PC-3 (cell line): ENCODE results near the gene MAP3K9. TPM values are rescaled to one million over a fixed set of nuclear protein-coding genes. Genes with fewer than 3 reads are reported as not detected.

Experiments
- ATAC-seq: fragments of 200-7000 bp; cut with Tn5 transposase; 2 replicates; pipeline ENCODE4 v1.9.1; 2020; ENCODE audit warnings: mild to moderate bottlenecking, moderate library complexity
- BruUV-seq: library from RNA; stranded (reverse); fragments of 400-500 nt; replicated peaks from 2 replicates; lab custom pipeline; 2021; lab: Mats Ljungman, UMichigan
- CTCF ChIA-PET: fragments of 300-600 bp; sonication (Branson Sonifier 250); formaldehyde crosslinking; loops from one replicate; lab custom pipeline; 2022; ENCODE audit warnings: antibody characterized with exemption; lab: Charles Lee
- POLR2A ChIA-PET: fragments of 300-600 bp; sonication (Branson Sonifier 250); formaldehyde crosslinking; loops from one replicate; lab custom pipeline; 2022; ENCODE audit warnings: antibody characterized with exemption; ENCODE audit not compliant: unreplicated experiment; lab: Charles Lee
- DNase-seq: peaks from one replicate; pipeline ENCODE4 v3.0.0-alpha.2; 2015
- H2AFZ ChIP-seq: fragments of 300-600 bp; sonication (generic); 2 replicates; pipeline ENCODE4 v1.6.0; 2016; ENCODE audit warnings: antibody characterized with exemption, low read length
- H3F3A ChIP-seq: fragments of 300-600 bp; sonication (generic); one replicate; pipeline ENCODE4 v1.6.0; 2017; ENCODE audit warnings: antibody characterized with exemption, low read length, control low read depth, mild to moderate bottlenecking; ENCODE audit not compliant: unreplicated experiment
- H3K27ac ChIP-seq: fragments of 300-600 bp; sonication (generic); 2 replicates; pipeline ENCODE4 v1.5.1; 2016; ENCODE audit warnings: mild to moderate bottlenecking, low read length
- H3K27me3 ChIP-seq: fragments of 300-600 bp; sonication (generic); 2 replicates; pipeline ENCODE4 v1.6.1; 2016; ENCODE audit warnings: low read length, mixed read lengths
- H3K36me3 ChIP-seq: fragments of 300-600 bp; sonication (generic); 2 replicates; pipeline ENCODE4 v1.6.1; 2016; ENCODE audit warnings: low read depth, mixed run types, low read length, mixed read lengths
- H3K4me1 ChIP-seq: fragments of 300-600 bp; sonication (generic); 2 replicates; pipeline ENCODE4 v1.5.1; 2016; ENCODE audit warnings: low read length; ENCODE audit not compliant: insufficient read depth
- H3K4me2 ChIP-seq: fragments of 300-600 bp; sonication (generic); 2 replicates; pipeline ENCODE4 v1.6.0; 2016; ENCODE audit warnings: low read length
- H3K4me3 ChIP-seq: fragments of 300-600 bp; sonication (generic); 2 replicates; pipeline ENCODE4 v1.5.1; 2016; ENCODE audit warnings: mild to moderate bottlenecking, low read length, mixed read lengths
- H3K79me2 ChIP-seq: fragments of 300-600 bp; sonication (generic); 2 replicates; pipeline ENCODE4 v1.6.1; 2017; ENCODE audit warnings: low read length, mixed read lengths
- H3K9ac ChIP-seq: fragments of 300-600 bp; sonication (generic); 2 replicates; pipeline ENCODE4 v1.6.0; 2016; ENCODE audit warnings: mild to moderate bottlenecking, low read length
- H3K9me2 ChIP-seq: fragments of 300-600 bp; sonication (generic); replicated peaks from 2 replicates; pipeline ENCODE4 v1.6.1; 2016; ENCODE audit warnings: mixed run types, low read length, mixed read lengths
- H3K9me3 ChIP-seq: fragments of 300-600 bp; sonication (generic); 2 replicates; pipeline ENCODE4 v1.6.1; 2016; ENCODE audit warnings: low read length, mixed read lengths
- H4K20me1 ChIP-seq: fragments of 300-600 bp; sonication (generic); 2 replicates; pipeline ENCODE4 v1.6.1; 2016; ENCODE audit warnings: low read length, mixed read lengths
- CTCF ChIP-seq: fragments of 300-600 bp; sonication (generic); conservative IDR thresholded peaks from 2 replicates; pipeline ENCODE4 v1.5.1; 2017; ENCODE audit warnings: antibody characterized with exemption, low read depth, mild to moderate bottlenecking, low read length
- EZH2 ChIP-seq: fragments of 300-600 bp; sonication (generic); IDR thresholded peaks from one replicate; pipeline ENCODE4 v1.6.1; 2017; ENCODE audit warnings: antibody characterized with exemption, mild to moderate bottlenecking, low read length; ENCODE audit not compliant: unreplicated experiment
- EZH2phosphoT487 ChIP-seq: fragments of 300-600 bp; sonication (generic); IDR thresholded peaks from 2 replicates; pipeline ENCODE4 v1.6.1; 2018; ENCODE audit warnings: mild to moderate bottlenecking, antibody characterized with exemption, low read length, borderline replicate concordance
- intact Hi-C: fragments of 100-400 bp; cut with micrococcal nuclease; formaldehyde crosslinking; loops from 2 replicates; pipeline ENCODE4 v1.9.0; 2023
- total RNA-seq: library from RNA; depleted of rRNA; stranded (reverse); fragments of >200 nt; gene quantifications from 2 replicates; pipeline ENCODE4 v1.2.3, GENCODE V29; 2014

The MAP3K9 gene
- total RNA-seq, 1 experiment from 2014 or later: 13.4 TPM

GRCh38 chr14:70810621-70811020 lies 1.3 kb upstream of the MAP3K9 start:
- Histone ChIP-seq H3K36me3 (no peaks in the 10 kb centered on the region), H4K20me1 (no peaks in the 10 kb centered on the region), H3K27me3 (no peaks in the 10 kb centered on the region), H3K4me3 (peak overlapping the region; percentile 83), H2AFZ (peak overlapping the region; percentile 86; the same call in 1 of the 2 replicates), H3K9me3 (no peaks in the 10 kb centered on the region), H3F3A (no peaks in the 10 kb centered on the region), H3K9ac (peak overlapping the region; percentile 56), H3K79me2 (peaks cover 78% of the 10 kb centered on the region), H3K27ac (0 out of 2 replicates have a peak overlapping the region, but pooled peaks have one; percentile 1), H3K4me1 (peaks cover 39% of the 10 kb centered on the region), H3K9me2 (no peaks in the 10 kb centered on the region), H3K4me2 (peak overlapping the region; percentile 88)
- ChIA-PET CTCF (no interaction called here), POLR2A (no interaction called here)
- no peak for DNase-seq
- intact Hi-C loops: no loop called here
- BruUV-seq: no TSS peak
- no peak for ATAC-seq
- no peak for TF ChIP-seq CTCF
- no peak for TF ChIP-seq EZH2
- no peak for TF ChIP-seq EZH2phosphoT487

GRCh38 chr14:70808416-70809224 lies 693 bp downstream of the MAP3K9 start:
- Histone ChIP-seq H4K20me1 (peaks cover 17% of the 10 kb centered on the region), H3K36me3 (peaks cover under 1% of the 10 kb centered on the region; the same call in 1 of the 2 replicates), H3K4me2 (peak overlapping the region; percentile 91), H3K9ac (peak overlapping the region; percentile 65), H3K79me2 (peaks cover 91% of the 10 kb centered on the region), H3K27me3 (no peaks in the 10 kb centered on the region), H3F3A (no peaks in the 10 kb centered on the region), H3K9me2 (no peaks in the 10 kb centered on the region), H3K4me3 (peak overlapping the region; percentile 83), H2AFZ (peak overlapping the region; percentile 77), H3K9me3 (no peaks in the 10 kb centered on the region), H3K4me1 (peaks cover 39% of the 10 kb centered on the region), H3K27ac (0 out of 2 replicates have a peak overlapping the region, but pooled peaks have one; percentile 11)
- intact Hi-C loops: loop anchor here (1.0 to 5.0 kb wide), 7 partner anchors 26 to 450 kb away; partner anchors contain the start of genes COX16, MED6 and TTC9
- POLR2A ChIA-PET: interaction anchor here (0.5 to 1.4 kb wide), 7 partner anchors 61 to 785 kb away, joined by 3 to 23 read pairs (median 7); no protein-coding TSS in a partner anchor
- peak; percentile 4 for ATAC-seq
- BruUV-seq: no TSS peak
- no peak for DNase-seq
- TF ChIP-seq EZH2: no peak
- no peak for TF ChIP-seq EZH2phosphoT487
- no peak for TF ChIP-seq CTCF
- CTCF ChIA-PET: interaction anchor here (0.5 to 1.9 kb wide), 6 partner anchors 9 to 196 kb away, joined by 3 to 22 read pairs (median 6); partner anchors contain the start of gene PCNX1
